Lung (tissue), 12 donors: ENCODE data around the gene FOSL1. TPM values are rescaled to one million over a fixed set of nuclear protein-coding genes. Genes with fewer than 3 reads are reported as not detected.
"Not testable (repeated sequence)": the region's sequence is repeated elsewhere in the genome, so short reads cannot be mapped to it uniquely, and the experiment has no call there.

Experiments
- ATAC-seq: fragments of 200-7000 bp; cut with Tn5 transposase; one replicate; pipeline ENCODE4 v1.9.1; 2020; ENCODE audit warnings: moderate number of reproducible peaks; ENCODE audit not compliant: insufficient read depth, low FRiP score
- DNase-seq, 3 donors: peaks; one replicate each; pipeline ENCODE4 v3.0.0-alpha.2; 2013 to 2017
- H3K27ac ChIP-seq, 2 donors: one replicate each; pipeline ENCODE4 v1.5.1; 2013; ENCODE audit warnings: mild to moderate bottlenecking in 2 of 2, moderate library complexity in 2 of 2, control low read depth in 1 of 2, inconsistent platforms in 1 of 2, low read depth in 1 of 2, low read length in 1 of 2
- H3K27me3 ChIP-seq, 3 donors: one replicate each; pipeline ENCODE4 v1.5.1; 2013; ENCODE audit warnings: low read length in 2 of 3; ENCODE audit not compliant: control insufficient read depth in 3 of 3, insufficient read depth in 3 of 3
- H3K36me3 ChIP-seq, 4 donors: one replicate each; pipeline ENCODE4 v1.5.1; 2013; ENCODE audit warnings: low read length in 4 of 4, mild to moderate bottlenecking in 1 of 4, moderate library complexity in 1 of 4; ENCODE audit not compliant: control insufficient read depth in 4 of 4, insufficient read depth in 4 of 4
- H3K4me1 ChIP-seq, 5 donors: one replicate each; pipeline ENCODE4 v1.5.1; 2013; ENCODE audit warnings: low read length in 5 of 5, mild to moderate bottlenecking in 2 of 5, moderate library complexity in 1 of 5; ENCODE audit not compliant: control insufficient read depth in 5 of 5, insufficient read depth in 5 of 5
- H3K4me3 ChIP-seq: one replicate; pipeline ENCODE4 v1.5.1; 2013; ENCODE audit warnings: mild to moderate bottlenecking, control low read depth, moderate library complexity
- H3K9ac ChIP-seq, 2 donors: one replicate each; pipeline ENCODE4 v1.5.1; 2013; ENCODE audit warnings: low read length in 2 of 2, control low read depth in 1 of 2; ENCODE audit not compliant: insufficient read depth in 1 of 2
- H3K9me3 ChIP-seq, 4 donors: one replicate each; pipeline ENCODE4 v1.5.1; 2013; ENCODE audit warnings: low read length in 3 of 4, mild to moderate bottlenecking in 1 of 4, moderate library complexity in 1 of 4; ENCODE audit not compliant: control insufficient read depth in 4 of 4, insufficient read depth in 3 of 4
- CTCF ChIP-seq: IDR thresholded peaks from 2 replicates; pipeline ENCODE4 v1.5.1; 2012; ENCODE audit warnings: mild to moderate bottlenecking; ENCODE audit errors: control extremely low read depth, extremely low read depth
- WGBS, 2 donors: extraction: QIAGEN DNeasy Blood & Tissue Kit; methylation state at CpG; one replicate each; pipeline ENCODE4 v1.1.7; 2013; 5-methylcytosine and 5-hydroxymethylcytosine counted together
- polyA plus RNA-seq, 2 donors: library from polyadenylated mRNA; stranded (reverse); fragments of 200-250 nt; gene quantifications; one replicate each; pipeline ENCODE4 v1.2.1, GENCODE V29; 2013
- total RNA-seq, 2 donors: library from RNA; depleted of rRNA in 1 of 2; stranded (reverse); fragments of >200 nt in 1 of 2; gene quantifications; one replicate each; pipeline ENCODE4 v1.2.1, GENCODE V29; 2014 to 2021
- donor health status: control.
- donor health status: control.
- donor health status: Bipolar disorder and iron deficiency.
- donor health status: healthy.
- donor health status: DM: yes; HTN: yes; CAD: no.

The FOSL1 gene
- total and polyA plus RNA-seq, 4 donors: 0.43 to 19.9 (median 15.3) TPM

GRCh38 chr11:65892661-65893317 is 7.4 kb downstream of the FOSL1 start:
- H3K27ac ChIP-seq: peak overlapping the region; percentile 24 to 93
- no peak overlapping the region for H3K4me3 ChIP-seq
- no peaks in the 10 kb centered on the region for H3K36me3 ChIP-seq
- peaks cover 5 to 49% (median 7%) of the 10 kb centered on the region in 5 donors for H3K4me1 ChIP-seq
- no peak for ATAC-seq
- peaks cover 0 to 15% (median 10%) of the 10 kb centered on the region in 3 donors for H3K27me3 ChIP-seq
- H3K9ac ChIP-seq: no peak overlapping the region
- H3K9me3 ChIP-seq: no peaks in the 10 kb centered on the region
- DNase-seq: no peak
- no peak for TF ChIP-seq CTCF
- 69 to 79% methylated on average over 10 of the region's 10 CpGs for WGBS, 2 donors

- H3K27ac ChIP-seq: peak overlapping the region; percentile 93 to 98
- 53 to 62% methylated on average over 5 of the region's 5 CpGs for WGBS, 2 donors
- H3K36me3 ChIP-seq, H3K9me3 ChIP-seq, DNase-seq, ATAC-seq: not testable (repeated sequence)
- peak overlapping the region; percentile 64 for H3K4me3 ChIP-seq
- peaks cover 5 to 54% (median 11%) of the 10 kb centered on the region in 5 donors for H3K4me1 ChIP-seq
- peak overlapping the region in 1 of 2 donors; percentile 17 for H3K9ac ChIP-seq
- H3K27me3 ChIP-seq: peaks cover 0 to 11% (median 6%) of the 10 kb centered on the region in 3 donors
Observed at GRCh38 chr11:65892137-65892540, 8.0 kb downstream of the FOSL1 start.

GRCh38 chr11:65891219-65892136 is 8.7 kb downstream of the FOSL1 start:
- ATAC-seq: no peak
- peak; percentile 13 for TF ChIP-seq CTCF
- 2 to 6% methylated on average over 52 to 57 of the region's 57 CpGs for WGBS, 2 donors
- Histone ChIP-seq H3K27ac (peak overlapping the region; percentile 93 to 98), H3K9me3 (no peaks in the 10 kb centered on the region), H3K36me3 (peaks cover 0 to 4% (median 1%) of the 10 kb centered on the region in 4 donors), H3K4me3 (peak overlapping the region; percentile 64), H3K9ac (peak overlapping the region in 1 of 2 donors; percentile 17), H3K4me1 (peaks cover 5 to 54% (median 13%) of the 10 kb centered on the region in 5 donors), H3K27me3 (peaks cover 0 to 6% (median 4%) of the 10 kb centered on the region in 3 donors)
- DNase-seq: peak in 2 of 3 donors; percentile 28 to 55
